HG03064 (cell line): Measurements from ENCODE around the gene ISOC1.

ENCODE experiments used
- ATAC-seq: cut with Tn5 transposase; IDR thresholded peaks from one replicate; pipeline ENCODE4 v1.9.1; 2021; ENCODE audit warnings: low read depth; ENCODE audit not compliant: unreplicated experiment

Gene ISOC1

DNA sequence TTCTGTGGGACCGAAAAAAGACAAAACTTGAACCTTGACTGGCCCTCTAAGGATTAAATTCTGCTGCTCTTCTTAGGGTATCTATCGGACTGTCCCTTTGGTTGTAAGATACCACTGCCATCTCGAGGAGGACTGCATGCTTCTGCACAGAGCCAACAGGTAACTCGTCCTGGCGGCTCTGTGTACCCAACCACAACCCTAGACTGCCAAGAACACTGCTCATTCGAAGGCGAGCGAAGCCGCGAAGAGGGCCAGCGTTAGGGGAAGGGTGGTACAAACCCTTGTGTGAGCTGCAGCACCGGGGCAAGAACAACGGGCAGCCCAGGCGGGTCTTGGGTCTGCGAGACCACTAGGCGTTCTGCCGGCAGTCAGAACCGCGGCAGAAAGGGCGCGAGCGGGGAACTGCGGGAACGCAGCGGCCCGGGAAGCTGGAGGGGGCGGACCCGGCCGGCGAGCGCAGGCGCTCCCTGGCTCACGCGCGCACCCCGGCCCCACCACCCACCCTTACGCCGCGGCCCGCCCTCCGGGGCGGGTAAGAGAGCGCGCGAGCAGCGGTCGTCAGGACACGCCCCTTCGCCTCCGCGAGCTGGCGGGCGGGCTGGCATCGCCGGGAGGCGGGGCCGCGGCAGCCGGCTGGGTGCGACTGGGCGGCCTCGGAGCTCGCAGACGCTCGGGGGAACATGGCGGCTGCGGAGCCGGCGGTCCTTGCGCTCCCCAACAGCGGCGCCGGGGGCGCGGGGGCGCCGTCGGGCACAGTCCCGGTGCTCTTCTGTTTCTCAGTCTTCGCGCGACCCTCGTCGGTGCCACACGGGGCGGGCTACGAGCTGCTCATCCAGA is at the start of gene ISOC1:
Gene ISOC1, plus strand, starts transcription at position 663 of the 837 bp plus-strand sequence. Its CDS starts 18 bp downstream, at position 681.
- ATAC-seq = peak; percentile 92

DNA sequence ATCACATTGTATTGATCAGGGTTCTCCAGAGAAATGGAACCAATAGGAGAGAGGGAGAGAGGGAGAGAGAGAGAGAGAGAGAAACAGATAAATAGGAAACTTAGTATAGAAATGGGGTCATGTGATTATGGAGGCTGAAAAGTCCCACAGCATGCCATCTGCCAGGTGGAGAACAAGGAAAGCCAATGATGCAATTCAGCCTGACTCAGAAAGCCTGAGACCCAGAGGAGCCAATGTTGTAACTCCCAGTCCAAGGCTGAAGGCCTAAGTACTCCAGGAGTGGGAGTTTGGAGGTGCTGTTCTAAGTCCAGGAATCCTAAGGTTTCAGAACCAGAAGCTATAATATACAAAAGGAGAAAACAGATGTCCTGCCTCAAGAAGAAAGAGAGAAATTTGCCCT is 48.4 kb upstream of the ISOC1 start:
- ATAC-seq = no peak

DNA sequence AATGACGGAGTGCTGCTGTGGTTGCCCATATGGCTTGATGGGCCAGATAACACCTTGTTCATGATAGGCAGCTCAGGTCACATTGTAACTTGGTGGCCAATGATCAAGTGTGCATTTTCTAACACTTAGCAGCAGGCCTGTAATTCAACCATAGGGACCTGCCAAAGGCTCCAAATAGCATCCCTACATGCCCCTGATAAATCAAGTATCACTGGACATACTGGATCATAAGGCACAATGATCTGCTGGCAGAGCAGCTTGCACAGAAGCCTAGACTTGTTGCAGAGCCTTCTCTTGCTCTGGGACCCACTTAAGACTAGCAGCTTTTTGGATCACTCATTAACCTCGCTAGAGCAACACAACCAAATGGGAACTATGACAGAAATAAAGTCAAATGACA is 46.0 kb upstream of the ISOC1 start:
- no peak for ATAC-seq

- ATAC-seq = no peak
These were observed 45.3 kb upstream of the ISOC1 start for GRCh38 chr5:129049126-129049799.

GRCh38 chr5:129051283-129051682 is 43.3 kb upstream of the ISOC1 start:
- ATAC-seq = no peak

- ATAC-seq = no peak
These were observed 41.1 kb upstream of the ISOC1 start for GRCh38 chr5:129053438-129053837.

GRCh38 chr5:129057329-129057728 is 37.2 kb upstream of the ISOC1 start:
- ATAC-seq = no peak

GRCh38 chr5:129061849-129062248 is 32.7 kb upstream of the ISOC1 start:
- no peak for ATAC-seq

GRCh38 chr5:129063483-129064113 is 31.0 kb upstream of the ISOC1 start:
- no peak for ATAC-seq

DNA sequence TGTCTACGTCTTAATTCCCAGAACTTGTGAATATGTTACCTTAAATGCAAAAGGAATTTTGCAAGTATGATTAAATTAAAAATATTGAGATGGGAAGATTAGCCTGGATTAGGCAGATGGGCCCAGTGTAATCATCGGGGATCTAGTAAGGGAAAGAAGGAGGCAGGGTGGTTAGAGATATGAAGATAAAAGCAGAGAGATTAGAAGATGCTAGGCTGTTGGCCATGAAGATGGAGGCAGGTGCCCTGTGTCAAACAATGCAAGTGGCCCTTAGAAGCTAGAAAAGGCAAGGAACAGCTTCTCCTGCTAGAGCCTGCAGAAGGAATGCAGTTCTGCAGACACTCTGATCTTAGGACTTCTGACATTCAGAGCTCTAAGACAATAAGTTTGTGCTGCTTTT is 28.8 kb upstream of the ISOC1 start:
- no peak for ATAC-seq

GRCh38 chr5:129067745-129068144 is 26.8 kb upstream of the ISOC1 start:
- ATAC-seq = no peak

DNA sequence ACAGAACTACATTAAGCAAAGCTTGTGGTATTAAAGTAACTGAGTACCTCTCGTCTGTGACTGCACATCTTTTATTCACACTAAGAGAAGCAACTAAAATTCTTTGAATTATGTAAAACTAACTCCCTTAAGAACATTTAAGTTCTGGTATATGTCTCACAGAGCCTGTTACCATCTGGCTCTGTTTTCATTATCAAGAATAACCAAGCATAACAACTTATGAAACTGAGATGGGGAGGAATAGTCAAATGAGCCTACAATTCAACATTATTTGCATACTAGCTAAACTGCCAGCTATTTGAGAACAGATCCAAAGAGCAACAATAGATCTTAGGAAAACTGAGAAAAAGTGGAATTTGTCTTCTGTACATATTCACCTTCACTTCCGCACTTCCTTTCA is 25.3 kb upstream of the ISOC1 start:
- no peak for ATAC-seq

DNA sequence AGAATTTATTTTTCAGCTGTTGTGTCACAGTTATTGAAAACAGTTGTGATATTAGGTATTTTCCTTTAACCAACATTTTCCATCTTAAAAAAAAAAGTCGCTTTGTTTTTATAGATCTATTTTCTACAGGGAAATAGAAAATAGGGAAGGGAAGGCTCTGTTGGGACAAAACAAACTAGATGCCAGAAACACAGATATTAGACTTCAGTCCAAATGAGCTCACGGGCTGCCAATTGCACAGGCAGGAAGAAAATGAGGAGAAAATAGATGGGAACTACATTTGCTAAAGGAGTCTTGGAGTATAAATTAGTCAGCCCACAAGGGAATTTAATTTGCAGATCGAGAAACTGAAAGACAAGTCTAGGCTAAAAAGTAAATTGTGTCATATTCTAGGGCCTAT is 21.4 kb upstream of the ISOC1 start:
- ATAC-seq = no peak

GRCh38 chr5:129074903-129075302 is 19.6 kb upstream of the ISOC1 start:
- no peak for ATAC-seq

DNA sequence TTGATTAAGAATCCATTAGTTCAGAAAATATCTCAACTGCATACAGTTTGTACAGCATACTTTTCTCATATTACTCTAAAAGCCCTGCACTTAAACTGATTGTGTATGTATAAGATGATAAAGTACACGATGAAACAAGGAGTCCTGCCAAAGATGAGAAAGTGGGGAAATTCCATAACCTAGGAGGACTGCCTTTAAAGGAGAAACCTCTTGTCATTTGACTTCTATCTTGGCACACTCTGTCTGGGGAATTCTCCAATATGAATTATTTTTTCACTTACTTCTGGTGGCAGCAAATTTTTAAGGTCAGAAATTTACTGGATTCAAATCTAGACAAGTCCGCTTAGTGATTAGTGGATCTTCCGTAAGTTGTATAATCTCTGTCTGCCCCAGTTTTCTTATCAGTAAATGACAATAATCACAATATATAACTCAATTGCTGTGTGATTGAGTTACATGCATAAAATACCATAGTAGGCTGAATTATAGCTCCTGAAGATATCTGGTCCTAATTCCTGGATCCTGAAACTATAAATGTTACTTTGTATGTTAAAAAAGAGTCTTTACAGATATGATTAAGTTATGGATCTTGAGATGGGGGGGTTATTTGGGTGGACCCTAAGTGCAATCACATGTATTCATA is 17.0 kb upstream of the ISOC1 start:
- ATAC-seq = no peak

GRCh38 chr5:129078247-129078646 is 16.3 kb upstream of the ISOC1 start:
- ATAC-seq = no peak

DNA sequence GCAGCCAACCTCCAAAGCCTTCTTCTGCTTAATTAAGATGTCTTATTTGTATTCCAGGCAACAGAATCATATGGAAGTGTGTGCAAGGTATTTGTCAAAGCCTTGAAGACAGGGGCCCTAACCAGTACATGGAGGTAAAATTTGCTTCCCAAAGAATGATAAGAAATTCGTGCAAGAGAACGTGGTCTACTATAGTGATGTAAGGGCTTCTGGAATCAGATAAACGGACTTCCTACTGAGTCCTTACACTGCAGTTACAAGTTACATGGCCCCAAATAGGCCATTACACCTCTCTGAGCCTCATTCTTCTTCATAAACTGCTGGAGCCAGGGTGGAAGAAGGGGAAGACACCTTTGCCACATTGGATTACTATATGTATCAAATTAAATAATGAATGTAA is 15.9 kb upstream of the ISOC1 start:
- no peak for ATAC-seq

DNA sequence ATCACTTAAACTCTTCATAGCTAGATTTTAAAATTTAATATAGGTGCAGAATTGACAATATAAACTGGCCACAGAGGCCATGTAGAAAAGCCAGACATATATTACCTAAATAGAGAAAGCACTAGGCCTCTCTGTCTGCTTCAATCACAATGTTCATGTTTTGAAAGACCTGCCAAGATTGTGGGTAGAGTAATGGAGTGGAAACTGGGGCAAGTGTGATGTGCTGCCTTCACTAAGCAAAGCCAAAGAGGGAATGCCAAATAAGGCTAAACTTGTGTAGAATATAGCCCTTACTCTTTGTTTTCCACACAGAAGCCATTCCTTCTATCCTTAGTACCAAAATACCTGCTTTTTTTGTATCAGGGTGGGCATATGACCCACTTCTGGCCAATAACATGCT is 15.1 kb upstream of the ISOC1 start:
- ATAC-seq = no peak

- no peak for ATAC-seq
These were observed 13.8 kb upstream of the ISOC1 start for GRCh38 chr5:129080766-129081165.

GRCh38 chr5:129082225-129083136 is 12.1 kb upstream of the ISOC1 start:
- no peak for ATAC-seq
